Panc1 (cell line): ENCODE results near the gene COL13A1. TPM values are rescaled to one million over a fixed set of nuclear protein-coding genes. Genes with fewer than 3 reads are reported as not detected.

ENCODE experiments used
- ATAC-seq: fragments of 200-7000 bp; cut with Tn5 transposase; 2 replicates; pipeline ENCODE4 v1.9.1; 2020; ENCODE audit warnings: mild to moderate bottlenecking, moderate library complexity
- BruUV-seq: library from RNA; stranded (reverse); fragments of 400-500 nt; replicated peaks from 2 replicates; lab custom pipeline; 2021; lab: Mats Ljungman, UMichigan
- CTCF ChIA-PET: fragments of 300-600 bp; sonication (Branson Sonifier 250); formaldehyde crosslinking; loops from one replicate; lab custom pipeline; 2022; ENCODE audit warnings: antibody characterized with exemption; lab: Charles Lee
- POLR2A ChIA-PET: fragments of 300-600 bp; sonication (Branson Sonifier 250); formaldehyde crosslinking; loops from one replicate; lab custom pipeline; 2022; ENCODE audit warnings: antibody characterized with exemption; lab: Charles Lee
- DNase-seq: peaks from one replicate; pipeline ENCODE4 v3.0.0-alpha.2; 2010; ENCODE audit warnings: low read depth, low spot score
- H3K27ac ChIP-seq: 2 replicates; pipeline ENCODE4 v1.5.1; 2011; ENCODE audit warnings: mild to moderate bottlenecking, low read length, inconsistent platforms
- H3K27me3 ChIP-seq: fragments of 200-500 bp; sonication (Bioruptor generic); 2 replicates; pipeline ENCODE4 v1.6.0; 2014; ENCODE audit warnings: low read length, inconsistent platforms; ENCODE audit not compliant: control insufficient read depth, insufficient read depth
- H3K36me3 ChIP-seq: fragments of 200-500 bp; sonication (Bioruptor generic); 2 replicates; pipeline ENCODE4 v1.5.1; 2014; ENCODE audit warnings: inconsistent platforms, mild to moderate bottlenecking, low read length, moderate library complexity; ENCODE audit not compliant: control insufficient read depth, insufficient read depth
- H3K4me1 ChIP-seq: 2 replicates; pipeline ENCODE4 v1.5.1; 2011; ENCODE audit warnings: inconsistent platforms, mild to moderate bottlenecking, low read length, moderate library complexity; ENCODE audit not compliant: control insufficient read depth, insufficient read depth
- H3K4me3 ChIP-seq, 2 experiments: 2 replicates each; pipeline ENCODE4 v1.5.1; 2011 to 2012; ENCODE audit warnings: low read depth in 2 of 2, low read length in 2 of 2, mild to moderate bottlenecking in 2 of 2, inconsistent platforms in 1 of 2, moderate library complexity in 1 of 2
- H3K9me3 ChIP-seq: fragments of 200-500 bp; sonication (Bioruptor generic); 2 replicates; pipeline ENCODE4 v1.5.1; 2014; ENCODE audit warnings: low read depth, mild to moderate bottlenecking, inconsistent platforms, low read length, moderate library complexity; ENCODE audit not compliant: control insufficient read depth, insufficient read depth
- POLR2AphosphoS5 ChIP-seq: IDR thresholded peaks from 2 replicates; pipeline ENCODE4 v1.6.1; 2012; ENCODE audit warnings: mild to moderate bottlenecking, low read depth, low read length, moderate library complexity
- SIN3A ChIP-seq: IDR thresholded peaks from 2 replicates; pipeline ENCODE4 v1.6.1; 2012; ENCODE audit warnings: low read depth, mild to moderate bottlenecking, low read length, moderate library complexity, borderline replicate concordance; ENCODE audit not compliant: insufficient read depth
- TCF7L2 ChIP-seq: IDR thresholded peaks from 2 replicates; pipeline ENCODE4 v1.6.1; 2011; ENCODE audit warnings: mild to moderate bottlenecking, low read depth, low read length, inconsistent platforms
- in situ Hi-C: cut with HindIII; loops from 2 replicates; pipeline ENCODE4 v1.10.0; 2016; ENCODE audit warnings: low sequenced_read_pairs, low pct_unique_long_range_greater_than_20kb
- intact Hi-C: fragments of 100-400 bp; cut with micrococcal nuclease; formaldehyde crosslinking; loops from one replicate; pipeline ENCODE4 v1.10.0; 2022; ENCODE audit not compliant: unreplicated experiment
- total RNA-seq: library from RNA; stranded (reverse); gene quantifications from one replicate; pipeline ENCODE4 v1.2.1, GENCODE V29; 2021; ENCODE audit not compliant: unreplicated experiment
- TF ChIP-seq, protein P1 (sequence below): fragments of 450-650 bp; IDR thresholded peaks from 2 replicates; pipeline ENCODE4 v1.5.1; 2017; ENCODE audit warnings: mild to moderate bottlenecking
- TF ChIP-seq, protein P2 (sequence below), 2 experiments: IDR thresholded peaks; 2 replicates each; pipeline ENCODE4 v1.6.1; 2011 to 2012; ENCODE audit warnings: low read depth in 2 of 2, control low read depth in 1 of 2, low read length in 1 of 2, mild to moderate bottlenecking in 1 of 2, moderate library complexity in 1 of 2; ENCODE audit not compliant: insufficient read depth in 1 of 2

Gene COL13A1
- total RNA-seq, 1 experiment from 2014 or later: 1.0 TPM

DNA sequence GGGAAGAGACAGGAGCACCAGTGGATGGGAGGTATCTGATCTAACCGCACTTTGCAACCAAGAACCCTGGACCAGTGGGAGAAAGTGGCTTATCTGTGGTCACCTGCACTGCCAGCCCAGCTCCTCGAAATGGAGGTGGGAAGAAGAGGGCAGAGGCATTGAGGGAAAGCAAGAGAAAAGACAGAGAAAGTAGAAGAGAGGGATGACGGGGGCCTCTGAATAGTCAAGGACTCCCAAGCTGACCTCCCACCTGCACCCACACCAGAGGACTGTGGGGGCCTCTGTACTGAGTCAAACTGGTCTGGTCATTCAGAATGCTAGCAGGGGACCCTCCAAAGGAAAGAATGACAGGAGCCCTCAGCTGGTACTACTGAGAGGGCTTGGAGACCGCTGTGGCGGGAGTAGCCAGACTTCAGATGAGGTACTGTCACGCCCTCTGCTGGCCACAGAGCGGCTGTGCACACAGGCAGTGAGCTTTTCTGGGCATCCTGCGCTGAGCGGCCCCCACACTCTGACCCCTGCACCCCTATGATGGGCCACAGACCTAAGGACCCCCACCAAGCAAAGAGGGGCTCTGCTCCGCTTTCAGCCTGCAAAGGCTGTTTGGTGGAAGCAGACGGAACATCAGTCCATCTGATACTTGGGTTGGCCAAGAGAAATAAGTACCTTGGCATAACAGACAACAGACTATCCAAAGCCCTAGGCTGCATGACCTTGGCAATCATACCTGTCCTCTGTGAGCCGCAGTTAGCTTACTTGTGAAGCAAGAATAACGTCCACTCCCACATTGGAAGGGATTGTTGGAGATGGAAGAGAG, 112.9 kb downstream of the COL13A1 start:
- H3K4me3 ChIP-seq: no peak overlapping the region
- CTCF ChIA-PET: interaction anchor here (0.6 to 2.7 kb wide), 18 partner anchors 8 to 451 kb away, joined by 3 to 22 read pairs (median 4); no protein-coding TSS in a partner anchor
- intact Hi-C loops: loop anchor here (5.0 to 10.0 kb wide), 3 partner anchors 112 to 270 kb away; partner anchors contain the start of gene COL13A1
- POLR2A ChIA-PET: interaction anchor here (0.5 to 0.6 kb wide), 2 partner anchors 235 to 672 kb away, joined by 3 to 6 read pairs; no protein-coding TSS in a partner anchor
- H3K9me3 ChIP-seq: no peaks in the 10 kb centered on the region
- no TSS peak for BruUV-seq
- H3K4me1 ChIP-seq: no peaks in the 10 kb centered on the region
- in situ Hi-C loops: no loop called here
- TF ChIP-seq, protein P1, sequence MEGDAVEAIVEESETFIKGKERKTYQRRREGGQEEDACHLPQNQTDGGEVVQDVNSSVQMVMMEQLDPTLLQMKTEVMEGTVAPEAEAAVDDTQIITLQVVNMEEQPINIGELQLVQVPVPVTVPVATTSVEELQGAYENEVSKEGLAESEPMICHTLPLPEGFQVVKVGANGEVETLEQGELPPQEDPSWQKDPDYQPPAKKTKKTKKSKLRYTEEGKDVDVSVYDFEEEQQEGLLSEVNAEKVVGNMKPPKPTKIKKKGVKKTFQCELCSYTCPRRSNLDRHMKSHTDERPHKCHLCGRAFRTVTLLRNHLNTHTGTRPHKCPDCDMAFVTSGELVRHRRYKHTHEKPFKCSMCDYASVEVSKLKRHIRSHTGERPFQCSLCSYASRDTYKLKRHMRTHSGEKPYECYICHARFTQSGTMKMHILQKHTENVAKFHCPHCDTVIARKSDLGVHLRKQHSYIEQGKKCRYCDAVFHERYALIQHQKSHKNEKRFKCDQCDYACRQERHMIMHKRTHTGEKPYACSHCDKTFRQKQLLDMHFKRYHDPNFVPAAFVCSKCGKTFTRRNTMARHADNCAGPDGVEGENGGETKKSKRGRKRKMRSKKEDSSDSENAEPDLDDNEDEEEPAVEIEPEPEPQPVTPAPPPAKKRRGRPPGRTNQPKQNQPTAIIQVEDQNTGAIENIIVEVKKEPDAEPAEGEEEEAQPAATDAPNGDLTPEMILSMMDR: peak; percentile 98
- no peak for TF ChIP-seq POLR2AphosphoS5
- no peak for TF ChIP-seq SIN3A
- peak; percentile 28 for DNase-seq
- no peaks in the 10 kb centered on the region for H3K36me3 ChIP-seq
- H3K27ac ChIP-seq: no peak overlapping the region
- no peaks in the 10 kb centered on the region for H3K27me3 ChIP-seq
- peak; percentile 92 for ATAC-seq

- POLR2A ChIA-PET: interaction anchor here (0.5 kb wide), 1 partner anchor 673 kb away, joined by 3 read pairs; no protein-coding TSS in a partner anchor
- BruUV-seq: no TSS peak
- CTCF ChIA-PET: interaction anchor here (0.6 to 2.7 kb wide), 15 partner anchors 10 to 450 kb away, joined by 3 to 22 read pairs (median 4); no protein-coding TSS in a partner anchor
Observed at GRCh38 chr10:69915215-69915560, 113.5 kb downstream of the COL13A1 start.

More at GRCh38 chr10:69915215-69915560, 113.5 kb downstream of the COL13A1 start:
- Histone ChIP-seq H3K4me1 (no peaks in the 10 kb centered on the region), H3K9me3 (no peaks in the 10 kb centered on the region), H3K4me3 (no peak overlapping the region), H3K27me3 (no peaks in the 10 kb centered on the region), H3K36me3 (no peaks in the 10 kb centered on the region), H3K27ac (no peak overlapping the region)
- TF ChIP-seq, protein P2, sequence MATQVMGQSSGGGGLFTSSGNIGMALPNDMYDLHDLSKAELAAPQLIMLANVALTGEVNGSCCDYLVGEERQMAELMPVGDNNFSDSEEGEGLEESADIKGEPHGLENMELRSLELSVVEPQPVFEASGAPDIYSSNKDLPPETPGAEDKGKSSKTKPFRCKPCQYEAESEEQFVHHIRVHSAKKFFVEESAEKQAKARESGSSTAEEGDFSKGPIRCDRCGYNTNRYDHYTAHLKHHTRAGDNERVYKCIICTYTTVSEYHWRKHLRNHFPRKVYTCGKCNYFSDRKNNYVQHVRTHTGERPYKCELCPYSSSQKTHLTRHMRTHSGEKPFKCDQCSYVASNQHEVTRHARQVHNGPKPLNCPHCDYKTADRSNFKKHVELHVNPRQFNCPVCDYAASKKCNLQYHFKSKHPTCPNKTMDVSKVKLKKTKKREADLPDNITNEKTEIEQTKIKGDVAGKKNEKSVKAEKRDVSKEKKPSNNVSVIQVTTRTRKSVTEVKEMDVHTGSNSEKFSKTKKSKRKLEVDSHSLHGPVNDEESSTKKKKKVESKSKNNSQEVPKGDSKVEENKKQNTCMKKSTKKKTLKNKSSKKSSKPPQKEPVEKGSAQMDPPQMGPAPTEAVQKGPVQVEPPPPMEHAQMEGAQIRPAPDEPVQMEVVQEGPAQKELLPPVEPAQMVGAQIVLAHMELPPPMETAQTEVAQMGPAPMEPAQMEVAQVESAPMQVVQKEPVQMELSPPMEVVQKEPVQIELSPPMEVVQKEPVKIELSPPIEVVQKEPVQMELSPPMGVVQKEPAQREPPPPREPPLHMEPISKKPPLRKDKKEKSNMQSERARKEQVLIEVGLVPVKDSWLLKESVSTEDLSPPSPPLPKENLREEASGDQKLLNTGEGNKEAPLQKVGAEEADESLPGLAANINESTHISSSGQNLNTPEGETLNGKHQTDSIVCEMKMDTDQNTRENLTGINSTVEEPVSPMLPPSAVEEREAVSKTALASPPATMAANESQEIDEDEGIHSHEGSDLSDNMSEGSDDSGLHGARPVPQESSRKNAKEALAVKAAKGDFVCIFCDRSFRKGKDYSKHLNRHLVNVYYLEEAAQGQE (IDR thresholded peaks at IDR 0.05; ENCODE audit: insufficient read depth in 1 of 2, low read depth in 2 of 2, low read length in 1 of 2): no peak
- TF ChIP-seq, protein P1: no peak
- TF ChIP-seq POLR2AphosphoS5 (no peak), SIN3A (no peak), TCF7L2 (no peak)
- ATAC-seq: peak; percentile 4; the same call in 1 of the 2 replicates
- no peak for DNase-seq
- in situ Hi-C loops (no loop called here), intact Hi-C loops (loop anchor here (10.0 kb wide), 1 partner anchor 270 kb away; no protein-coding TSS in a partner anchor)
